LNCaP clone FGC (cell line): ENCODE data around the gene TMEM170A.

Source experiments
- DNase-seq: peaks from one replicate; pipeline ENCODE4 v3.0.0-alpha.2; 2011; ENCODE audit warnings: low read depth
- H3K4me3 ChIP-seq: 2 replicates; pipeline ENCODE4 v1.5.1; 2011; ENCODE audit warnings: mild to moderate bottlenecking, low read depth, low read length, control low read depth
- CTCF ChIP-seq: IDR thresholded peaks from 2 replicates; pipeline ENCODE4 v1.5.1; 2012; ENCODE audit warnings: mild to moderate bottlenecking; ENCODE audit not compliant: control insufficient read depth, insufficient read depth; ENCODE audit errors: extremely low read depth

TMEM170A gene

GRCh38 chr16:75406943-75407342 is 57.5 kb downstream of the TMEM170A start:
- no peak for DNase-seq
- TF ChIP-seq CTCF = no peak
- no peak overlapping the region for H3K4me3 ChIP-seq

GRCh38 chr16:75402821-75403475 is 61.5 kb downstream of the TMEM170A start:
- TF ChIP-seq CTCF = peak; percentile 50
- H3K4me3 ChIP-seq = no peak overlapping the region
- DNase-seq = no peak

GRCh38 chr16:75402159-75402820 is 62.2 kb downstream of the TMEM170A start:
- TF ChIP-seq CTCF = no peak
- no peak overlapping the region for H3K4me3 ChIP-seq
- no peak for DNase-seq

- no peak overlapping the region for H3K4me3 ChIP-seq
- no peak for DNase-seq
- TF ChIP-seq CTCF = no peak
Observed at GRCh38 chr16:75401691-75402090, 62.8 kb downstream of the TMEM170A start.

GRCh38 chr16:75398333-75398732 is 66.2 kb downstream of the TMEM170A start:
- no peak overlapping the region for H3K4me3 ChIP-seq
- no peak for DNase-seq
- TF ChIP-seq CTCF = no peak

GRCh38 chr16:75394941-75395340 is 69.5 kb downstream of the TMEM170A start:
- DNase-seq = no peak
- TF ChIP-seq CTCF = no peak
- no peak overlapping the region for H3K4me3 ChIP-seq
